A549 (cell line): Measurements from ENCODE around the gene NFASC. TPM values are rescaled to one million over a fixed set of nuclear protein-coding genes. Genes with fewer than 3 reads are reported as not detected.

Experiments used
- ATAC-seq, 2 experiments: fragments of 200-7000 bp in 1 of 2; fragments of >200 bp in 1 of 2; cut with Nextera tagmentation in 1 of 2; cut with Tn5 transposase in 1 of 2; 3 replicates each; pipeline versions ENCODE4 v1.8.0 to v1.9.1; 2018 to 2020; ENCODE audit warnings: mild to moderate bottlenecking in 1 of 2, moderate library complexity in 1 of 2
- CTCF ChIA-PET: fragments of 300-600 bp; sonication (Branson Sonifier 250); formaldehyde crosslinking; extraction: SDS; loops from one replicate; lab custom pipeline; 2021; ENCODE audit warnings: antibody characterized with exemption, inconsistent platforms; lab: Yijun Ruan, JAX
- POLR2A ChIA-PET: fragments of 350-600 bp; formaldehyde crosslinking; extraction: SDS; loops from one replicate; lab custom pipeline; 2021; ENCODE audit warnings: antibody characterized with exemption, inconsistent platforms; lab: Yijun Ruan, JAX
- DNase-seq, 2 experiments: peaks; one replicate each; pipeline versions ENCODE4 v3.0.0 to v3.0.0-alpha.2; 2011 to 2016; ENCODE audit warnings: low read depth in 1 of 2, low spot score in 1 of 2
- FAIRE-seq: peaks from 2 replicates; lab custom pipeline; 2011; peaks lifted over from hg19 to GRCh38; lab: Jason Lieb, UNC
- H3K27ac ChIP-seq, 2 experiments: fragments of >200 bp; sonication (Bioruptor Twin); formaldehyde crosslinking; 3 replicates each; pipeline ENCODE4 v1.5.1; 2016 to 2017
- H3K4me1 ChIP-seq: fragments of >200 bp; sonication (Bioruptor Twin); formaldehyde crosslinking; 3 replicates; pipeline ENCODE4 v1.6.1; 2016
- H3K4me2 ChIP-seq: fragments of >200 bp; sonication (Bioruptor Twin); formaldehyde crosslinking; 3 replicates; pipeline ENCODE4 v1.6.1; 2016
- H3K4me3 ChIP-seq: fragments of >200 bp; sonication (Bioruptor Twin); formaldehyde crosslinking; 3 replicates; pipeline ENCODE4 v1.5.1; 2016
- H3K9me3 ChIP-seq: fragments of >200 bp; sonication (Bioruptor Twin); formaldehyde crosslinking; 3 replicates; pipeline ENCODE4 v1.6.1; 2016
- CBX8 ChIP-seq: fragments of 200-600 bp; sonication (generic); IDR thresholded peaks from 2 replicates; pipeline ENCODE4 v1.6.1; 2016
- CEBPB ChIP-seq, 2 experiments: fragments of >200 bp in 1 of 2; sonication (Bioruptor Twin) in 1 of 2; formaldehyde crosslinking in 1 of 2; IDR thresholded peaks; 2 replicates each; pipeline ENCODE4 v1.6.1; 2012 to 2016
- EHMT2 ChIP-seq: fragments of 200-600 bp; sonication (generic); IDR thresholded peaks from 2 replicates; pipeline ENCODE4 v1.6.1; 2016; ENCODE audit warnings: antibody characterized with exemption, low read depth, mild to moderate bottlenecking, moderate library complexity
- ESRRA ChIP-seq: fragments of 150-350 bp; IDR thresholded peaks from 2 replicates; pipeline ENCODE4 v1.6.1; 2014; ENCODE audit warnings: mild to moderate bottlenecking, low read length, borderline replicate concordance
- FOSB ChIP-seq: fragments of 250-450 bp; sonication (Bioruptor Pico); IDR thresholded peaks from 2 replicates; pipeline ENCODE4 v1.5.0; 2020; ENCODE audit warnings: mild to moderate bottlenecking, moderate library complexity
- FOXS1 ChIP-seq: fragments of 250-450 bp; sonication (Bioruptor Pico); IDR thresholded peaks from 2 replicates; pipeline ENCODE4 v1.5.0; 2020; ENCODE audit warnings: mild to moderate bottlenecking, moderate library complexity
- GATA3 ChIP-seq: IDR thresholded peaks from 2 replicates; pipeline ENCODE4 v1.6.1; 2012; ENCODE audit warnings: borderline replicate concordance
- HEYL ChIP-seq: fragments of 250-450 bp; sonication (Bioruptor Pico); IDR thresholded peaks from 2 replicates; pipeline ENCODE4 v1.8.0; 2021; ENCODE audit warnings: mild to moderate bottlenecking, moderate library complexity
- HOXA7 ChIP-seq: fragments of 250-450 bp; sonication (Bioruptor Pico); IDR thresholded peaks from 2 replicates; pipeline ENCODE4 v1.5.0; 2020; ENCODE audit warnings: mild to moderate bottlenecking, moderate library complexity
- KDM5A ChIP-seq: fragments of 200-600 bp; sonication (generic); IDR thresholded peaks from 2 replicates; pipeline ENCODE4 v1.6.1; 2016; ENCODE audit warnings: antibody characterized with exemption, mild to moderate bottlenecking
- MAFK ChIP-seq: fragments of 450-650 bp; IDR thresholded peaks from 2 replicates; pipeline ENCODE4 v1.6.1; 2014; ENCODE audit not compliant: partially characterized antibody
- NR3C1 ChIP-seq: fragments of >200 bp; sonication (Bioruptor Twin); formaldehyde crosslinking; IDR thresholded peaks from 3 replicates; pipeline ENCODE4 v1.6.1; 2017
- POLR2A ChIP-seq: IDR thresholded peaks from 2 replicates; pipeline ENCODE4 v1.6.1; 2012; ENCODE audit warnings: mild to moderate bottlenecking, low read length
- POLR2AphosphoS2 ChIP-seq: conservative IDR thresholded peaks from 2 replicates; pipeline ENCODE4 v1.6.1; 2012; ENCODE audit warnings: low read length, improper control_type of control experiment, inconsistent platforms
- RARB ChIP-seq: fragments of 250-450 bp; sonication (Bioruptor Pico); IDR thresholded peaks from 2 replicates; pipeline ENCODE4 v1.8.0; 2021; ENCODE audit warnings: mild to moderate bottlenecking, moderate library complexity
- RCOR1 ChIP-seq: fragments of 150-350 bp; IDR thresholded peaks from 2 replicates; pipeline ENCODE4 v1.6.1; 2014; ENCODE audit warnings: antibody characterized with exemption, low read length, low read depth
- RFX5 ChIP-seq: fragments of 450-650 bp; IDR thresholded peaks from 2 replicates; pipeline ENCODE4 v1.7.1; 2014; ENCODE audit warnings: antibody characterized with exemption, mild to moderate bottlenecking, moderate library complexity
- SMC3 ChIP-seq: fragments of >200 bp; sonication (Bioruptor Twin); formaldehyde crosslinking; IDR thresholded peaks from 3 replicates; pipeline ENCODE4 v1.6.1; 2018; ENCODE audit warnings: inconsistent platforms
- TFCP2L1 ChIP-seq: fragments of 250-450 bp; sonication (Bioruptor Pico); IDR thresholded peaks from 2 replicates; pipeline ENCODE4 v1.5.0; 2021; ENCODE audit warnings: mild to moderate bottlenecking
- TP53 ChIP-seq: fragments of 250-450 bp; sonication (Bioruptor Pico); IDR thresholded peaks from 2 replicates; pipeline ENCODE4 v1.5.0; 2021; ENCODE audit warnings: mild to moderate bottlenecking, moderate library complexity
- ZNF302 ChIP-seq: fragments of 250-450 bp; sonication (Bioruptor Pico); IDR thresholded peaks from 2 replicates; pipeline ENCODE4 v1.9.0; 2021; ENCODE audit warnings: inconsistent platforms, mild to moderate bottlenecking, moderate library complexity
- ZSCAN20 ChIP-seq: fragments of 250-450 bp; sonication (Bioruptor Pico); IDR thresholded peaks from 2 replicates; pipeline ENCODE4 v1.8.0; 2022; ENCODE audit warnings: mild to moderate bottlenecking, moderate library complexity
- WGBS: methylation state at CpG from one replicate; pipeline ENCODE4 v1.1.6; 2017; ENCODE audit errors: missing lambda C conversion rate; 5-methylcytosine and 5-hydroxymethylcytosine counted together
- polyA plus RNA-seq, 4 experiments: library from polyadenylated mRNA; depleted of rRNA in 3 of 4; stranded (reverse); fragments of >200 nt; fragmentation: RNase III in 1 of 4; extraction: RNeasy Plus Mini Kit Qiagen cat#74134 plus additional on column Dnase treatment in 1 of 4; gene quantifications; 2 replicates in 3 of 4; 3 replicates in 1 of 4; pipeline ENCODE4 v1.2.3, GENCODE V29; 2011 to 2017
- TF ChIP-seq, protein P1 (sequence below): fragments of 450-650 bp; IDR thresholded peaks from 2 replicates; pipeline ENCODE4 v1.6.1; 2014; ENCODE audit warnings: antibody characterized with exemption
- TF ChIP-seq, protein P2 (sequence below): fragments of >200 bp; sonication (Bioruptor Twin); formaldehyde crosslinking; IDR thresholded peaks from 2 replicates; pipeline ENCODE4 v1.6.1; 2016
- TF ChIP-seq, protein P3 (sequence below): IDR thresholded peaks from 2 replicates; pipeline ENCODE4 v1.6.1; 2012; ENCODE audit warnings: low read depth, borderline replicate concordance
- TF ChIP-seq, protein P4 (sequence below): fragments of >200 bp; sonication (Bioruptor Twin); formaldehyde crosslinking; IDR thresholded peaks from 3 replicates; pipeline ENCODE4 v1.5.1; 2016

The NFASC gene
- polyA plus RNA-seq, 2 of the 4 experiments (the other 2 are of a cell fraction), result 0.27 to 0.39 TPM

DNA sequence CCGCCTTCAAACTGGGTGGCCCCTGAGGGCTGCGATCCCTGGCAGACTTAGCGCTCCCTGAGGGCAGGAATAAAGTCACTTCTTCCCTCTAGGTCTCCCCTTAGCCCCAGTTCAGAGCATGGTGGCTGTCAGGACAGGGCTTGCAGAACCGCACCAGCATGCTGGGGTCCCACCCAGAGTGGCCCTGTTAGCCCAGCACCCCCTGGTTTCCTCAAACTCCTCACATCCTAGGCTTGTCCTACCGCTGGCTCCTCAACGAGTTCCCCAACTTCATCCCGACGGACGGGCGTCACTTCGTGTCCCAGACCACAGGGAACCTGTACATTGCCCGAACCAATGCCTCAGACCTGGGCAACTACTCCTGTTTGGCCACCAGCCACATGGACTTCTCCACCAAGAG is 188.2 kb downstream of the NFASC start:
- FAIRE-seq (no peak), DNase-seq (no peak), ATAC-seq (no peak)
- whole genome bisulfite sequencing, result 74% methylated on average over 12 of the region's 12 CpGs
- TF ChIP-seq CBX8, result no peak
- TF ChIP-seq NR3C1, result no peak
- no peak for TF ChIP-seq RARB (CRISPR knock-in tag)
- TF ChIP-seq, protein P1, sequence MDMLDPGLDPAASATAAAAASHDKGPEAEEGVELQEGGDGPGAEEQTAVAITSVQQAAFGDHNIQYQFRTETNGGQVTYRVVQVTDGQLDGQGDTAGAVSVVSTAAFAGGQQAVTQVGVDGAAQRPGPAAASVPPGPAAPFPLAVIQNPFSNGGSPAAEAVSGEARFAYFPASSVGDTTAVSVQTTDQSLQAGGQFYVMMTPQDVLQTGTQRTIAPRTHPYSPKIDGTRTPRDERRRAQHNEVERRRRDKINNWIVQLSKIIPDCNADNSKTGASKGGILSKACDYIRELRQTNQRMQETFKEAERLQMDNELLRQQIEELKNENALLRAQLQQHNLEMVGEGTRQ, result no peak
- TF ChIP-seq FOSB (CRISPR knock-in tag), result no peak
- TF ChIP-seq TFCP2L1, result no peak
- TF ChIP-seq RCOR1, result no peak
- no peak for TF ChIP-seq EHMT2
- TF ChIP-seq HEYL (CRISPR knock-in tag), result no peak
- TF ChIP-seq, protein P2, sequence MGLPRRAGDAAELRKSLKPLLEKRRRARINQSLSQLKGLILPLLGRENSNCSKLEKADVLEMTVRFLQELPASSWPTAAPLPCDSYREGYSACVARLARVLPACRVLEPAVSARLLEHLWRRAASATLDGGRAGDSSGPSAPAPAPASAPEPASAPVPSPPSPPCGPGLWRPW, result no peak
- TF ChIP-seq, protein P3, sequence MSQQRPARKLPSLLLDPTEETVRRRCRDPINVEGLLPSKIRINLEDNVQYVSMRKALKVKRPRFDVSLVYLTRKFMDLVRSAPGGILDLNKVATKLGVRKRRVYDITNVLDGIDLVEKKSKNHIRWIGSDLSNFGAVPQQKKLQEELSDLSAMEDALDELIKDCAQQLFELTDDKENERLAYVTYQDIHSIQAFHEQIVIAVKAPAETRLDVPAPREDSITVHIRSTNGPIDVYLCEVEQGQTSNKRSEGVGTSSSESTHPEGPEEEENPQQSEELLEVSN, result no peak
- TF ChIP-seq GATA3, result no peak
- no peak for TF ChIP-seq FOXS1
- TF ChIP-seq TP53 (CRISPR knock-in tag), result no peak
- TF ChIP-seq POLR2A, result no peak
- TF ChIP-seq ESRRA, result no peak
- no peak overlapping the region for H3K27ac ChIP-seq
- no peaks in the 10 kb centered on the region for H3K4me1 ChIP-seq
- H3K4me3 ChIP-seq, result no peak overlapping the region
- no peak overlapping the region for H3K4me2 ChIP-seq
- POLR2A ChIA-PET, result no interaction called here
- CTCF ChIA-PET, result interaction anchor here (1.0 to 6.0 kb wide), 3 partner anchors 18 to 83 kb away, joined by 3 to 152 read pairs (median 134); partner anchors contain the start of gene TMEM81
- H3K9me3 ChIP-seq, result no peaks in the 10 kb centered on the region

DNA sequence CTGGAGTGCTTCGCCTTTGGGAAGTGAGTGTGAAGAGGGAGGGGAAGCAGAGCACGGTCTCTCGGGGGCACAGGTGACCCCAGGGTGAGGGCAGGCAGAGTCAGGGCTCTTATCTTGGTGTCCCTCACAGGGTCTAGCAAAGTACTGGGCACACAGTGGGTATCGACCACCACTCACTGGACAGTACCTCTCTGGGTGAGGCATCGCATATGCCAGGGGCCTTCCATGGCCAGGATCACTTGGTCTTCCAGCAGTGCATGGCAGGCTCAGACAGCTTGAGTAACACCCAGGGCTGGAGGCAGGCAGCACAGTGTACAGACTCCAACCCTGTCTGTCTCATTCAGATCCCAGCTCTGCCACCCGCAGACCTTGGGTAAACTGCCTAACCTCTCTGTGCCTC is 189.0 kb downstream of the NFASC start:
- Histone ChIP-seq H3K4me1 (no peaks in the 10 kb centered on the region), H3K4me3 (no peak overlapping the region), H3K4me2 (no peak overlapping the region), H3K9me3 (no peaks in the 10 kb centered on the region), H3K27ac (no peak overlapping the region)
- DNase-seq (no peak), ATAC-seq (no peak), FAIRE-seq (no peak)
- ChIA-PET CTCF (interaction anchor here (4.9 to 6.0 kb wide), 4 partner anchors 17 to 196 kb away, joined by 51 to 152 read pairs (median 124); partner anchors contain the start of gene TMEM81), POLR2A (no interaction called here)
- whole genome bisulfite sequencing, result 74% methylated on average over 2 of the region's 6 CpGs
- no peak for TF ChIP-seq KDM5A
- TF ChIP-seq RFX5, result no peak
- TF ChIP-seq MAFK, result no peak
- TF ChIP-seq, protein P4, sequence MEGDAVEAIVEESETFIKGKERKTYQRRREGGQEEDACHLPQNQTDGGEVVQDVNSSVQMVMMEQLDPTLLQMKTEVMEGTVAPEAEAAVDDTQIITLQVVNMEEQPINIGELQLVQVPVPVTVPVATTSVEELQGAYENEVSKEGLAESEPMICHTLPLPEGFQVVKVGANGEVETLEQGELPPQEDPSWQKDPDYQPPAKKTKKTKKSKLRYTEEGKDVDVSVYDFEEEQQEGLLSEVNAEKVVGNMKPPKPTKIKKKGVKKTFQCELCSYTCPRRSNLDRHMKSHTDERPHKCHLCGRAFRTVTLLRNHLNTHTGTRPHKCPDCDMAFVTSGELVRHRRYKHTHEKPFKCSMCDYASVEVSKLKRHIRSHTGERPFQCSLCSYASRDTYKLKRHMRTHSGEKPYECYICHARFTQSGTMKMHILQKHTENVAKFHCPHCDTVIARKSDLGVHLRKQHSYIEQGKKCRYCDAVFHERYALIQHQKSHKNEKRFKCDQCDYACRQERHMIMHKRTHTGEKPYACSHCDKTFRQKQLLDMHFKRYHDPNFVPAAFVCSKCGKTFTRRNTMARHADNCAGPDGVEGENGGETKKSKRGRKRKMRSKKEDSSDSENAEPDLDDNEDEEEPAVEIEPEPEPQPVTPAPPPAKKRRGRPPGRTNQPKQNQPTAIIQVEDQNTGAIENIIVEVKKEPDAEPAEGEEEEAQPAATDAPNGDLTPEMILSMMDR, result no peak
- TF ChIP-seq SMC3, result no peak

DNA sequence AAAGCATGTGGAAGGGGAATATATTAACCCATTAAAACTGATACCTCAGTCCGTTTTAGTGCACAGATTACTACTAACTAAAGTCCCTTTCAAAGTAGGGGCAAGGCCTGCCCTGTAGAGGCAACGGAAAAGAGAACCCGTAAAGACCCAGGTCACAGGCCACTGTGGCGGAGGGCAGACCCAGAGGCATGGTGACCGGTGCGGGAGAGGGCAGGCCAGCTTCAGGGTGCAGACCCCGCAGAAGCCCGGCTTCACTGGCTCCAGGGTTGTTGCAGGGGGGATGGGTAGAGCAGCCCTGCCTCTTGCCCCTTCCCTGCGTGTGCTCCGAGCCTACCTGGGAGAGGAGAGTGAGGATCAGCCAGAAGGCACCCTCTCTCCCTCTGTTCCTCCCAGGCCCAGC is 190.1 kb downstream of the NFASC start:
- no peak overlapping the region for H3K4me3 ChIP-seq
- ChIA-PET POLR2A (no interaction called here), CTCF (interaction anchor here (0.6 to 6.0 kb wide), 40 partner anchors 9 to 293 kb away, joined by 3 to 152 read pairs (median 9); partner anchors contain the start of genes CNTN2 and TMEM81)
- no peak overlapping the region for H3K27ac ChIP-seq
- no peaks in the 10 kb centered on the region for H3K9me3 ChIP-seq
- 81% methylated on average over 10 of the region's 10 CpGs for WGBS
- no peaks in the 10 kb centered on the region for H3K4me1 ChIP-seq
- ATAC-seq (no peak), DNase-seq (no peak), FAIRE-seq (no peak)
- no peak for TF ChIP-seq ZSCAN20 (CRISPR knock-in tag)
- no peak for TF ChIP-seq POLR2AphosphoS2
- no peak for TF ChIP-seq CEBPB (IDR thresholded peaks at IDR 0.05)
- no peak for TF ChIP-seq HOXA7 (CRISPR knock-in tag)
- TF ChIP-seq ZNF302 (CRISPR knock-in tag), result no peak
- H3K4me2 ChIP-seq, result no peak overlapping the region
